Cerebellar cortex (tissue), 1 donor: ENCODE results near the gene GSTO1.

Experiments used
- DNase-seq: peaks from one replicate; pipeline ENCODE4 v3.0.0-alpha.2; 2015; ENCODE audit warnings: low spot score

GSTO1 gene

DNA sequence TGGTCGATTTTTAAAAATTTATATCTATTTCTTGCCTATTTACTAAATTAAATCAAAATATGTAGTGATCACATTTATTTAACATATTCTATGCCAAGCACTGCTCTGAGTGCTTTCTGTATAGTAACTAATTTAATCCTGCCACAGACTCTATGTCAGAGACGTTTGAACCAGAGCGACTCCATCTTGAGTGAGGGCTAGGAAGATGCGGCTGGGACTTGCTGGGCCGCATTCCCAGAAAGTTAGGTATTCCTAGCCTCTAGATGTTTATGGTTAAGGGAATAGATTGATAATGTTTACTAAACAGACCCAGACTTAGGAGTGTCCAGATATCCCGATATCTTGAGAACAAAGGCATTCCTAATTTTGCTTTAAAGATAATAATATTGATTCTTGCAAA is 3.2 kb upstream of the GSTO1 start:
- no peak for DNase-seq

DNA sequence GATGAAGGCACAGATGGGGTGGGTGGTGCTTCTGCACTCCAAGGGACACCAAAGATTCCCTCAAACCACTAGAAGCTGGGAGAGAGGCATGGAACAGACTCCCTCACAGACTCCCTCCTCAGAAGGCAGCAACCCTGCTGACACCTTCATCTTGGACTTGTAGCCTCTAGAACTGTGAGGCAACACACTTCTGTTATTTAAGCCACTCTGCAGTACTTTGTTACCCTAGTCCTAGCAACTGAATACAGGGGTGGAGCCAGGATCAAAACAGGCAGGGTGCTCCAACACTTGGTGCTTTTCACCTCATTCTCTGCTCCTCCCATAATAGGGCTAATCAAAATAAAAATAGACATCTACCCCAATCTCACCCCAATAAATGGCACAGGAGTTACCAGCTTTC is 2.3 kb upstream of the GSTO1 start:
- no peak for DNase-seq

GRCh38 chr10:104253106-104253505 is 1.6 kb upstream of the GSTO1 start:
- no peak for DNase-seq

DNA sequence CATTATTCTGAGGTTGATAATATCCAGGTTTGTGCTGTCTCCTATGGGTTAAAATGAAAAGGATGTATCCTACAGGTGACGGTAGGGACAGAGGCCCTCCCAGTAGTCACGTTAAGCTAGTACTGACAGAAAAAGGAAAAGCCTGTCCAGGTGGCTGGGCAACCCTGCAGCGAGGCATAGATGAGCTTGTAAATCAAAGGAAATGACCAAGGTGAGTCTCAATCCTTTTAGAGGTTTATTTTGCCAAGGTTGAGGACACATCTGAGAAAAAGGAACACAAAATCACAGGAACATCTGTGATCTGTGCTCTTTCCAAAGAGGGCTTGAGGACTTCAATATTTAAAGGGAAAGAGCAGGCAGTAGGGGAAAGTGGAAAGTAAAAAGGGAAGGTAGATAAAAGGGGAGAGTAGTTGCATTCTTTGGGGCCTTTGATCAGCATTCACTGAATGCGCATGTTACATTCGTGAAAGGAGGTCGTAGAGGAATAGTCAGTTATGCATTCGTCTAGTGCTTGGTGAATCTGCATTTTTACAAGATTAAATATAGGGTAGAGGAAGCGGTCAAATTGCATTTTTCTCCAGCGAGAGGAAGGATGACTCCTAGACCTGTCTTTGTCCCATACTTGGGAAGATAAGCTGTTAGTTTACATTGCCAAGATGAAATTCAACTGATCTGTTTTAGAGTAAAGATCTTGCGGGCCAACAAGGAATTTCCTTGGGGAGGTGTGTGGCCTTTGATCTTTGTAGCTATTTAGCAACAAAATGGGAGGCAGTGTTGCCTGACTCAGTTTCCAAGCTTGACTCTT is 884 bp upstream of the GSTO1 start:
- DNase-seq: no peak

DNA sequence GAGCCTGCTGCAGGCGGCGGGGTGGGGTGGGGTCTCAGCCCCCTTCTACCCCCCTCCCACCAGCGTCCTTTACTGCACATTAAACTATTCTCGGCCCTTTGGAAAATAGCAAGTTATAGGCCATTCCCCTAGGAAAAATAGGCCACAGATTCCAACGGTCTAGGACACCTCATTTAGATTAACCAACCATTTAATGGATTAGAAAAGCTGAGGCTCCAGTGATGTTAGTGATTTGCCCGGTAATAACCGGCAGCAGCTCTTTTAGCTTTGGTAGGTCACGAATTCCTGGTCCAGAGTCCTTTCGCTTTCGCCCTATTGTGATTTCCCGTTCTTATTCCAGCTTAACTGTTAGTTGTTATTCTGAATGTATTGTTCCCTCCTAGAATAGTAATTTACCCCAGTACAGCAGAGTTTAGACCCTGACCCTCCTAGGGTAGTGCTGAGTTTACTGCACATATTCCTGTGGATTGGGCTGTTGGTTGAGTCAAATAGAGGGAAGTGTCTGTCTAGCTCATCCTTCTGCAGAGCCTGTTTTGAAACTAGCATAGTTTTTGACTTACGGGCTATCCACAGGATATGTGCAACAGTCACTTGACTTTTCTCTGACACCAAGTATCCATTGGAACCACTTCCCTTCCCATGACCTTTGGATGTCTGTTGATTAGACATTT is 754 bp downstream of the GSTO1 start:
- DNase-seq: peak; percentile 60

DNA sequence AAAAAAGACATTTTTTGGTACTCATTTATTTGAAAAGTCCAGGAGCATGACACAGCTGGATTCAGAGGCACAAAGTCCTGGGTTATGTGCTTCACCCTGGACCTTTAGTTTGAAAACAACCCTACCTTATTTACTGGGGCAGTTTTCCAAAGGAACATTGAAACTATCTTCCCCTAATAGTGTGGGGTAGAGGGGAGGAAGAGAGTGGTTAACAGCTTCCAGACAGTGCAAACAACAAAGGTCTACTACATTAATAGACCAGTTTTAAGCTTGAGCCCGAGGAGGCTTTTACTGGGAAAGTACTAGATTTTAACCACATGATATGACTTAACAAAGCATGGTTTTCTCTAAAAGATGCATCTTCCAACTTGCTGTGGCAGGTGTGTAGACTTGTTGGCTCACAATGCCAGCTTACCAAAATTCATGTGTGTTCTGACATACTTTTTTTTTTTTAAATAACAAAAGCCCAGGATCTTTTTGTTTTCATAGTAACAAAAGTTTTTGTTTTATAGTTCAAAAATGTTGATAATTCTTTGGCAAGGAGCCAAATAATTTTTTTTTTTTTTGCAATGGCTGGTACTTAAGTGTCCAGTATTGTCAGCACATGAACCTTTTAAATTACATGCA is 1.8 kb downstream of the GSTO1 start:
- peak; percentile 13 for DNase-seq

- DNase-seq: no peak
Measured at GRCh38 chr10:104257235-104257634, 2.5 kb downstream of the GSTO1 start.

DNA sequence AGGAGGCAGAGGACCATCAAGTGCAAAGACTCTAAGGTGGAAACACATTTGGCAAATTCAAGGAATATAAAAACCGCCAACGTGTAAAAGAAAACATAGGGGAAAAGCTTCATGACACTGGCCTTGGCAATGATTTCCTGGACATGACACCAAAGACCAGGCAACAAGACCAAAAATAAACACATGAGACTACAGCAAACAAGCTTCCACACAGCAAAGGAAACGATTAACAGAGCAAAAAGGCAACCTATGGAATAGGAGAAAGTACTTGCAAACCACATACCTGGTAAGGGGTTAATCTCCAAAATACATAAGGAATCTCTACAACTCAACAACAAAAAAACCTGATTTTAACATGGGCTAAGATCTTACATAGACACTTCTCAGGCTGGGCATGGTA is 3.5 kb downstream of the GSTO1 start:
- no peak for DNase-seq

- DNase-seq: no peak
Measured at GRCh38 chr10:104259456-104259855, 4.8 kb downstream of the GSTO1 start.

DNA sequence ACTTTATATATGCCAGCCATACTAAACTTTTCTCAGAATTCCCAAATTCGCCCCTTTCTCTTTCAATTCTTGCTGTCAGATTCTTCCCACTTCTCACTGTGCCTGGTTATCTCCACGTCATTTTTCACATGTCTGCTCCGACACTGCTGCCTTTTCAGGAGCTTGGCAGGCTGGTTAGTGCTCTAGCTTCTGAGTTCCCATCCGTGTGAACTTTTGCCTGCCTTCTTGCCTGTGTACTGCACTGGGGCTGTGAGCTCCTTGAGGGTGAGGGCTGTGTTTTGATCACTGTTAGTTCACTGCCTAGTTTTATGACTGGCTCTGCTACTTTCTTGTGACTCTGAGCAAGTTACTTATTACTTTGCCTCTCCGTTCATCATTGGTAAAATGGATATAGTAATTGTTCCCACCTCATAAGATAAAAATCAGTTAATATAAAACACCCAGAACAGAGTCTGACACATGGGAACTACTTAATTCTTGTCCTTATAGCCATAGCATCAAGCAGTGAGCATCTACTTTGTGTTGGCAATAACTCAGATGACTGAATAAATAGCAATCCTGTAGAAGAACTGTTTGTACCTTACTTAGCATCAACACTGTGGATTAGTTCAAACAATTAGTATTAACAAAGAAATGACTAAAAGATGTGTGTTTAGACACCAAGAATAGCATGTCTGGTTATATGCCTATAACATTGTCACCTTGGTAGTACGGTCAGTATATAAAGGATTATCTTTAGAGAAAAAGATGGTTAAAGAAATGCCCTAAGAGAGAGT is 5.5 kb downstream of the GSTO1 start:
- peak; percentile 10 for DNase-seq

GRCh38 chr10:104260775-104261115 is 6.1 kb downstream of the GSTO1 start:
- no peak for DNase-seq

GRCh38 chr10:104262055-104262454 is 7.4 kb downstream of the GSTO1 start:
- DNase-seq: peak; percentile 90

DNA sequence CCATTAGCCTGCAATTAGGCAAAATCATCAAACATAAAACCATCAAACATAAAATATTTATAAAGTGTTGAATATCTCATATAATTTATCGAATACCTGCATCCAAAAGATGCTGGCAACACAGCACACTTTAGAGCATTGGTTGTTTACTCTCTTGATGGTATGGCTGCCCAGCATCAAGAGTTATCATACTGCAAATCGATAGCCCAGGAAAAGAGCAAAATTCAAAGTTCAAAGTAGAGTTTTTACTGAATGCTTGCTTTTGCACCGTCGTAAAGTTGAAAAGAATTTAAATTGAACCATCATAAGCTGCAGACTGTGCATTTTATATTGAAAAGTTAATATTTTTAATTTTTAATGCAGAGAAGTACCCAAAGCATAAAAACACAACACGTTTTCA is 10.1 kb downstream of the GSTO1 start:
- no peak for DNase-seq

DNA sequence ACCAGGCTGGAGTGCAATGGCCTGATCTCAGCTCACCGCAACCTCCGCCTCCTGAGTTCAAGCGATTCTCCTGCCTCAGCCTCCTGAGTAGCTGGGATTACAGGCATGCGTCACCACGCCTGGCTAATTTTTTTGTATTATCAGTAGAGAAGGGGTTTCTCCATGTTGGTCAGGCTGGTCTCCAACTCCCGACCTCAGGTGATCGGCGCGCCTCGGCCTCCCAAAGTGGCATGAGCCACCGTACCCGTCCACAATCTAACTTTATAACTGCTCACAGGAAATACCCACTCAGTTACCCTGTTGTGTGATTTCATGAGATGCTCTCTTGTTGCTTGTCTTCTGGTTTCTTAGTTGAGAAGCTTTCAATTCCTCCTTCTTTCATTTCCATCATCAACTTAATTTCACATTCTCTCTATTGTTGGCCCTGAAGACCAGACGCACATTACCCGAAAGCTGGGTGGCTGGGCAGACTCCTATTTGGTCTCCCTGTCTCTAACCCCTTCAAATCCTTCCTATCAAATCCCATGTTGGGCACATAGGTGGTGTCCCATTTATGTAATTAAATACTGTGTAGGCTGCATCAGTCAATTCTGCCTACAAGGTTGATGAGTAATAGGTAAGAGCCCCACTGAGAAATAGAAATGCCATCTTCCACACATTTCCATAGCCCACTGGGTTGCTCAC is 13.2 kb downstream of the GSTO1 start:
- DNase-seq: no peak

- DNase-seq: no peak
Measured at GRCh38 chr10:104268405-104268712, 13.7 kb downstream of the GSTO1 start.

GRCh38 chr10:104268713-104269645 is 14.3 kb downstream of the GSTO1 start, which contains the start of gene GSTO2:
Gene GSTO2, plus strand, starts transcription at chr10:104269184. Its CDS starts 5,732 bp downstream, at chr10:104274916.
- peak; percentile 99 for DNase-seq

GRCh38 chr10:104273286-104273685 is 18.6 kb downstream of the GSTO1 start:
- DNase-seq: no peak

DNA sequence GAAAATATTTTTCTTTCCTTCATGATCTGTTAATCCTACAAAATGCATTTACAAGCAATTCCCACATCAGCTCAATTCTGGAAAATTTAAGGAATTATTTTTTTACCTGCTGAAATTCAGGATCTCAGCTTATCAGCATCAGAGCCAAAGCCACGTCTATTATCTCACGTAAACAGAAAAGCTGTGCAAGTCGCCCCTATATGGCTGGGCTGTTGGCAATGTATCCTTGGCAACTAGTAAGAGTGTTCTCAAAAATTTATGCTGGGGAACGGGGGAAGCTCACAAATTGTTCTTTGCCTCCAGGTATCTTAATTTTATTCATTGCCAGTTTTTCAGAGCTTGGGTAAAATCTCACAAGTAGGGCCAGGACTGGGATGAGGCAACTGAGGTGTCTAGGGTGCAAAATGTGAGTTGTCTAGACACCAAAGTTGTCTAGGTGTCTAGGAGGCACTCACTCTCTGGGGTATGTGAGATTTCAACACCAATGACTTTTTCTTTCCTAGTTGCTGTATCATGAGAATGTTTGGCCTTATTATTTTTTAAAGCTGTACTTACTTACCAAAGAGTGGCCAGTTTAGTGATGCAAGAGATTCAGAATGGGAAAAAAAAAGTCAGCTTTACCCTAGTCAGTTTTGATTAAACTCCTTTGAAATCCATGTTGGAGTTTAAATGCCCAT is 19.3 kb downstream of the GSTO1 start:
- DNase-seq: no peak

GRCh38 chr10:104274762-104275721 is 20.4 kb downstream of the GSTO1 start:
- DNase-seq: peak; percentile 51
